Loucy (cell line): ENCODE measurements around the gene GABRB2.

ENCODE experiments used
- CTCF ChIP-seq: fragments of 200-600 bp; sonication (generic); conservative IDR thresholded peaks from 2 replicates; pipeline ENCODE4 v1.5.1; 2014; ENCODE audit warnings: mild to moderate bottlenecking, antibody characterized with exemption, low read length
- EZH2phosphoT487 ChIP-seq: fragments of 200-600 bp; IDR thresholded peaks from 2 replicates; pipeline ENCODE4 v1.6.1; 2018; ENCODE audit warnings: antibody characterized with exemption, mild to moderate bottlenecking, moderate library complexity, borderline replicate concordance

- TF ChIP-seq CTCF (no peak), EZH2phosphoT487 (no peak)
Measured at GRCh38 chr5:161410640-161411039, 135.9 kb downstream of the GABRB2 start.
